A549 (cell line): ENCODE data around the gene MEGF9. TPM values are rescaled to one million over a fixed set of nuclear protein-coding genes. Genes with fewer than 3 reads are reported as not detected.

Experiments used
- ATAC-seq, 2 experiments: fragments of 200-7000 bp in 1 of 2; fragments of >200 bp in 1 of 2; cut with Nextera tagmentation in 1 of 2; cut with Tn5 transposase in 1 of 2; 3 replicates each; pipeline versions ENCODE4 v1.8.0 to v1.9.1; 2018 to 2020; ENCODE audit warnings: mild to moderate bottlenecking in 1 of 2, moderate library complexity in 1 of 2
- CTCF ChIA-PET: fragments of 300-600 bp; sonication (Branson Sonifier 250); formaldehyde crosslinking; extraction: SDS; loops from one replicate; lab custom pipeline; 2021; ENCODE audit warnings: antibody characterized with exemption, inconsistent platforms; lab: Yijun Ruan, JAX
- POLR2A ChIA-PET: fragments of 350-600 bp; formaldehyde crosslinking; extraction: SDS; loops from one replicate; lab custom pipeline; 2021; ENCODE audit warnings: antibody characterized with exemption, inconsistent platforms; lab: Yijun Ruan, JAX
- DNase-seq, 2 experiments: peaks; one replicate each; pipeline versions ENCODE4 v3.0.0 to v3.0.0-alpha.2; 2011 to 2016; ENCODE audit warnings: low read depth in 1 of 2, low spot score in 1 of 2
- FAIRE-seq: peaks from 2 replicates; lab custom pipeline; 2011; peaks lifted over from hg19 to GRCh38; lab: Jason Lieb, UNC
- H3K27ac ChIP-seq, 2 experiments: fragments of >200 bp; sonication (Bioruptor Twin); formaldehyde crosslinking; 3 replicates each; pipeline ENCODE4 v1.5.1; 2016 to 2017
- H3K4me1 ChIP-seq: fragments of >200 bp; sonication (Bioruptor Twin); formaldehyde crosslinking; 3 replicates; pipeline ENCODE4 v1.6.1; 2016
- H3K4me2 ChIP-seq: fragments of >200 bp; sonication (Bioruptor Twin); formaldehyde crosslinking; 3 replicates; pipeline ENCODE4 v1.6.1; 2016
- H3K4me3 ChIP-seq: fragments of >200 bp; sonication (Bioruptor Twin); formaldehyde crosslinking; 3 replicates; pipeline ENCODE4 v1.5.1; 2016
- H3K9me3 ChIP-seq: fragments of >200 bp; sonication (Bioruptor Twin); formaldehyde crosslinking; 3 replicates; pipeline ENCODE4 v1.6.1; 2016
- EHMT2 ChIP-seq: fragments of 200-600 bp; sonication (generic); IDR thresholded peaks from 2 replicates; pipeline ENCODE4 v1.6.1; 2016; ENCODE audit warnings: antibody characterized with exemption, low read depth, mild to moderate bottlenecking, moderate library complexity
- EP300 ChIP-seq, 2 experiments: fragments of >200 bp; sonication (Bioruptor Twin); formaldehyde crosslinking; IDR thresholded peaks; 2 replicates in 1 of 2; 3 replicates in 1 of 2; pipeline ENCODE4 v1.6.1; 2016 to 2017
- ESRRA ChIP-seq: fragments of 150-350 bp; IDR thresholded peaks from 2 replicates; pipeline ENCODE4 v1.6.1; 2014; ENCODE audit warnings: mild to moderate bottlenecking, low read length, borderline replicate concordance
- FOSB ChIP-seq: fragments of 250-450 bp; sonication (Bioruptor Pico); IDR thresholded peaks from 2 replicates; pipeline ENCODE4 v1.5.0; 2020; ENCODE audit warnings: mild to moderate bottlenecking, moderate library complexity
- FOXS1 ChIP-seq: fragments of 250-450 bp; sonication (Bioruptor Pico); IDR thresholded peaks from 2 replicates; pipeline ENCODE4 v1.5.0; 2020; ENCODE audit warnings: mild to moderate bottlenecking, moderate library complexity
- HDAC2 ChIP-seq: fragments of 200-600 bp; sonication (generic); IDR thresholded peaks from 2 replicates; pipeline ENCODE4 v1.6.1; 2016
- HOXA7 ChIP-seq: fragments of 250-450 bp; sonication (Bioruptor Pico); IDR thresholded peaks from 2 replicates; pipeline ENCODE4 v1.5.0; 2020; ENCODE audit warnings: mild to moderate bottlenecking, moderate library complexity
- MAFK ChIP-seq: fragments of 450-650 bp; IDR thresholded peaks from 2 replicates; pipeline ENCODE4 v1.6.1; 2014; ENCODE audit not compliant: partially characterized antibody
- MAZ ChIP-seq: fragments of 150-350 bp; IDR thresholded peaks from 2 replicates; pipeline ENCODE4 v1.6.1; 2014; ENCODE audit warnings: antibody characterized with exemption, low read depth, low read length, borderline replicate concordance
- PBX3 ChIP-seq: IDR thresholded peaks from 2 replicates; pipeline ENCODE4 v1.6.1; 2012
- POLR2A ChIP-seq: IDR thresholded peaks from 2 replicates; pipeline ENCODE4 v1.6.1; 2012; ENCODE audit warnings: mild to moderate bottlenecking, low read length
- SMC3 ChIP-seq: fragments of >200 bp; sonication (Bioruptor Twin); formaldehyde crosslinking; IDR thresholded peaks from 3 replicates; pipeline ENCODE4 v1.6.1; 2018; ENCODE audit warnings: inconsistent platforms
- ZFP36 ChIP-seq: fragments of 450-650 bp; IDR thresholded peaks from 2 replicates; pipeline ENCODE4 v1.6.1; 2014; ENCODE audit warnings: borderline replicate concordance; ENCODE audit not compliant: partially characterized antibody
- WGBS: methylation state at CpG from one replicate; pipeline ENCODE4 v1.1.6; 2017; ENCODE audit errors: missing lambda C conversion rate; 5-methylcytosine and 5-hydroxymethylcytosine counted together
- polyA plus RNA-seq, 4 experiments: library from polyadenylated mRNA; depleted of rRNA in 3 of 4; stranded (reverse); fragments of >200 nt; fragmentation: RNase III in 1 of 4; extraction: RNeasy Plus Mini Kit Qiagen cat#74134 plus additional on column Dnase treatment in 1 of 4; gene quantifications; 2 replicates in 3 of 4; 3 replicates in 1 of 4; pipeline ENCODE4 v1.2.3, GENCODE V29; 2011 to 2017
- TF ChIP-seq, protein P1 (sequence below): IDR thresholded peaks from 2 replicates; pipeline ENCODE4 v1.6.1; 2012
- TF ChIP-seq, protein P2 (sequence below): fragments of >200 bp; sonication (Bioruptor Twin); formaldehyde crosslinking; IDR thresholded peaks from 3 replicates; pipeline ENCODE4 v1.5.1; 2016
- TF ChIP-seq, protein P3 (sequence below): fragments of >200 bp; sonication (Bioruptor Twin); formaldehyde crosslinking; IDR thresholded peaks from 2 replicates; pipeline ENCODE4 v1.6.1; 2016

Gene MEGF9
- polyA plus RNA-seq, 2 of the 4 experiments (the other 2 are of a cell fraction), result 25.7 to 33.4 TPM

- FAIRE-seq, result no peak
- H3K9me3 ChIP-seq, result no peaks in the 10 kb centered on the region
- H3K4me2 ChIP-seq, result no peak overlapping the region
- TF ChIP-seq EP300 (IDR thresholded peaks at IDR 0.05) (peak in 1 of 2 experiments; percentile 20; a peak in 1 of 5 replicates), PBX3 (no peak), MAZ (no peak)
- no peak overlapping the region for H3K27ac ChIP-seq
- ATAC-seq, result no peak
- DNase-seq, result no peak
- ChIA-PET CTCF (interaction anchor here (1.3 kb wide), 1 partner anchor 8 kb away, joined by 5 read pairs; no protein-coding TSS in a partner anchor), POLR2A (interaction anchor here (1.6 kb wide), 1 partner anchor 9 kb away, joined by 5 read pairs; the partner anchor contains the start of gene MEGF9)
- no peak overlapping the region for H3K4me3 ChIP-seq
- WGBS, result 80% methylated on average over 3 of the region's 3 CpGs
- no peaks in the 10 kb centered on the region for H3K4me1 ChIP-seq
Measured at GRCh38 chr9:120723565-120723964, 9.3 kb upstream of the MEGF9 start.

- CTCF ChIA-PET, result interaction anchor here (1.5 kb wide), 1 partner anchor 100 kb away, joined by 7 read pairs; no protein-coding TSS in a partner anchor
- FAIRE-seq, result no peak
- H3K4me3 ChIP-seq, result no peak overlapping the region
- ATAC-seq, result no peak
- no peaks in the 10 kb centered on the region for H3K9me3 ChIP-seq
- 93% methylated on average over 3 of the region's 4 CpGs for WGBS
- TF ChIP-seq ZFP36, result peak; percentile 57
- TF ChIP-seq, protein P1, sequence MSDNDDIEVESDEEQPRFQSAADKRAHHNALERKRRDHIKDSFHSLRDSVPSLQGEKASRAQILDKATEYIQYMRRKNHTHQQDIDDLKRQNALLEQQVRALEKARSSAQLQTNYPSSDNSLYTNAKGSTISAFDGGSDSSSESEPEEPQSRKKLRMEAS, result no peak
- peaks cover 11% of the 10 kb centered on the region for H3K4me1 ChIP-seq
- H3K27ac ChIP-seq, result no peak overlapping the region
- H3K4me2 ChIP-seq, result no peak overlapping the region
- POLR2A ChIA-PET, result no interaction called here
- DNase-seq, result no peak
Measured at GRCh38 chr9:120720404-120720803, 6.1 kb upstream of the MEGF9 start.

GRCh38 chr9:120718316-120718715, 4.0 kb upstream of the MEGF9 start:
- H3K27ac ChIP-seq, result peak overlapping the region in 1 of 2 experiments; percentile 14; a peak in 1 of 6 replicates
- no peak overlapping the region for H3K4me3 ChIP-seq
- ChIA-PET CTCF (interaction anchor here (1.4 to 3.6 kb wide), 5 partner anchors 12 to 98 kb away, joined by 3 to 17 read pairs (median 5); no protein-coding TSS in a partner anchor), POLR2A (no interaction called here)
- no peak overlapping the region for H3K4me2 ChIP-seq
- WGBS, result 69% methylated on average over 3 of the region's 3 CpGs
- DNase-seq, result no peak
- H3K4me1 ChIP-seq, result peaks cover 15% of the 10 kb centered on the region
- TF ChIP-seq EHMT2 (no peak), HDAC2 (no peak), ESRRA (no peak), MAZ (no peak), FOSB (CRISPR knock-in tag) (no peak), POLR2A (no peak), EP300 (IDR thresholded peaks at IDR 0.05) (no peak), FOXS1 (no peak), SMC3 (no peak)
- TF ChIP-seq, protein P2, sequence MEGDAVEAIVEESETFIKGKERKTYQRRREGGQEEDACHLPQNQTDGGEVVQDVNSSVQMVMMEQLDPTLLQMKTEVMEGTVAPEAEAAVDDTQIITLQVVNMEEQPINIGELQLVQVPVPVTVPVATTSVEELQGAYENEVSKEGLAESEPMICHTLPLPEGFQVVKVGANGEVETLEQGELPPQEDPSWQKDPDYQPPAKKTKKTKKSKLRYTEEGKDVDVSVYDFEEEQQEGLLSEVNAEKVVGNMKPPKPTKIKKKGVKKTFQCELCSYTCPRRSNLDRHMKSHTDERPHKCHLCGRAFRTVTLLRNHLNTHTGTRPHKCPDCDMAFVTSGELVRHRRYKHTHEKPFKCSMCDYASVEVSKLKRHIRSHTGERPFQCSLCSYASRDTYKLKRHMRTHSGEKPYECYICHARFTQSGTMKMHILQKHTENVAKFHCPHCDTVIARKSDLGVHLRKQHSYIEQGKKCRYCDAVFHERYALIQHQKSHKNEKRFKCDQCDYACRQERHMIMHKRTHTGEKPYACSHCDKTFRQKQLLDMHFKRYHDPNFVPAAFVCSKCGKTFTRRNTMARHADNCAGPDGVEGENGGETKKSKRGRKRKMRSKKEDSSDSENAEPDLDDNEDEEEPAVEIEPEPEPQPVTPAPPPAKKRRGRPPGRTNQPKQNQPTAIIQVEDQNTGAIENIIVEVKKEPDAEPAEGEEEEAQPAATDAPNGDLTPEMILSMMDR, result no peak
- TF ChIP-seq, protein P3, sequence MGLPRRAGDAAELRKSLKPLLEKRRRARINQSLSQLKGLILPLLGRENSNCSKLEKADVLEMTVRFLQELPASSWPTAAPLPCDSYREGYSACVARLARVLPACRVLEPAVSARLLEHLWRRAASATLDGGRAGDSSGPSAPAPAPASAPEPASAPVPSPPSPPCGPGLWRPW, result no peak
- FAIRE-seq, result no peak
- no peaks in the 10 kb centered on the region for H3K9me3 ChIP-seq
- no peak for ATAC-seq

- DNase-seq (no peak), ATAC-seq (no peak), FAIRE-seq (no peak)
- no peak overlapping the region for H3K4me2 ChIP-seq
- 88% methylated on average over 2 of the region's 2 CpGs for WGBS
- CTCF ChIA-PET, result interaction anchor here (1.4 to 3.6 kb wide), 4 partner anchors 39 to 97 kb away, joined by 3 to 17 read pairs (median 6); no protein-coding TSS in a partner anchor
- H3K4me1 ChIP-seq, result peaks cover 15% of the 10 kb centered on the region
- no peaks in the 10 kb centered on the region for H3K9me3 ChIP-seq
- no peak overlapping the region for H3K4me3 ChIP-seq
- peak; percentile 42 for TF ChIP-seq MAFK
- TF ChIP-seq HOXA7, result no peak
- POLR2A ChIA-PET, result no interaction called here
- H3K27ac ChIP-seq, result no peak overlapping the region
Measured at GRCh38 chr9:120717176-120717575, 2.9 kb upstream of the MEGF9 start.
